NCI-H1417 (cell line): Measurements from ENCODE around the gene DERL3.
A peak's percentile ranks its signal among the peaks of the same experiment; 100 is the strongest.

Experiments
- DNase-seq, 3 experiments: peaks; one replicate each; lab custom pipeline; 2025; lab: John Stamatoyannopoulos, UW

Gene DERL3

GRCh38 chr22:23801886-23802377 is 36.9 kb downstream of the DERL3 start:
- DNase-seq: no peak

- no peak for DNase-seq
Observed at GRCh38 chr22:23801238-23801821, 37.5 kb downstream of the DERL3 start.

- no peak for DNase-seq
Observed at GRCh38 chr22:23800297-23801237, 38.2 kb downstream of the DERL3 start.

- no peak for DNase-seq
Observed at GRCh38 chr22:23796461-23796860, 42.3 kb downstream of the DERL3 start.

- DNase-seq: no peak
Observed at GRCh38 chr22:23793326-23793725, 45.5 kb downstream of the DERL3 start.

- no peak for DNase-seq
Observed at GRCh38 chr22:23791738-23792645, 46.8 kb downstream of the DERL3 start.

- DNase-seq: no peak
Observed at GRCh38 chr22:23790819-23791737, 47.7 kb downstream of the DERL3 start.

- peak in 2 of 3 experiments; percentile 1 to 32 for DNase-seq
Observed at GRCh38 chr22:23789638-23790037, 49.2 kb downstream of the DERL3 start.

GRCh38 chr22:23789121-23789520 is 49.7 kb downstream of the DERL3 start:
- DNase-seq: peak in 2 of 3 experiments; percentile 0 to 56

- no peak for DNase-seq
Observed at GRCh38 chr22:23787910-23788309, 50.9 kb downstream of the DERL3 start.

GRCh38 chr22:23787600-23787896 is 51.3 kb downstream of the DERL3 start:
- DNase-seq: no peak

- peak; percentile 77 to 89 (median 86) for DNase-seq
Observed at GRCh38 chr22:23786752-23787599, 51.8 kb downstream of the DERL3 start, which contains the start of gene SMARCB1. SMARCB1 (plus strand) TSS chr22:23786966; CDS start chr22:23787170, 204 bp downstream.

GRCh38 chr22:23786261-23786710 is 52.5 kb downstream of the DERL3 start:
- DNase-seq: no peak
